ENCODE data around the gene TIMM44. TPM values are rescaled to one million over a fixed set of nuclear protein-coding genes. Genes with fewer than 3 reads are reported as not detected.

The TIMM44 gene
- total RNA-seq, 2 donors from 2014 or later, result 47.3 to 83.4 TPM

GRCh38 chr19:7923295-7924191 is 19.9 kb downstream of the TIMM44 start:
- H3K36me3 ChIP-seq, result peaks cover 7 to 10% of the 10 kb centered on the region in 2 donors
- intact Hi-C loops (cut with DNase I), result no loop called here
- no peaks in the 10 kb centered on the region for H3K27me3 ChIP-seq (replicated peaks; ENCODE audit: insufficient read depth)
- peaks cover 11% of the 10 kb centered on the region for H3K4me1 ChIP-seq (replicated peaks)
- no peak overlapping the region for H3K4me3 ChIP-seq
- 72% methylated on average over 31 of the region's 31 CpGs for WGBS
- DNase-seq (ENCODE audit: low spot score), result no peak
- H3K27ac ChIP-seq, result peak overlapping the region in 1 of 2 donors; percentile 58
- H3K9me3 ChIP-seq, result no peaks in the 10 kb centered on the region
- TF ChIP-seq CTCF (IDR thresholded peaks at IDR 0.05) (no peak), POLR2A (IDR thresholded peaks at IDR 0.05) (no peak), POLR2AphosphoS5 (IDR thresholded peaks at IDR 0.05) (no peak)

- H3K9me3 ChIP-seq, result no peaks in the 10 kb centered on the region
- no peak for TF ChIP-seq POLR2AphosphoS5 (IDR thresholded peaks at IDR 0.05)
- TF ChIP-seq POLR2A (IDR thresholded peaks at IDR 0.05), result no peak
- no peak for TF ChIP-seq CTCF (IDR thresholded peaks at IDR 0.05)
- 87% methylated on average over 8 of the region's 8 CpGs for WGBS
- intact Hi-C loops (cut with DNase I), result no loop called here
- no peak for DNase-seq (ENCODE audit: low spot score)
- H3K27me3 ChIP-seq (replicated peaks; ENCODE audit: insufficient read depth), result no peaks in the 10 kb centered on the region
- H3K36me3 ChIP-seq, result peaks cover 7 to 10% of the 10 kb centered on the region in 2 donors
- peaks cover 6% of the 10 kb centered on the region for H3K4me1 ChIP-seq (replicated peaks)
- no peak overlapping the region for H3K27ac ChIP-seq
- no peak overlapping the region for H3K4me3 ChIP-seq
Observed at GRCh38 chr19:7922836-7923195, 20.6 kb downstream of the TIMM44 start.

- Histone ChIP-seq H3K27me3 (replicated peaks; ENCODE audit: insufficient read depth) (no peaks in the 10 kb centered on the region), H3K4me3 (no peak overlapping the region), H3K9me3 (no peaks in the 10 kb centered on the region), H3K36me3 (peaks cover 7 to 10% of the 10 kb centered on the region in 2 donors), H3K27ac (peak overlapping the region in 1 of 2 donors; percentile 96), H3K4me1 (replicated peaks) (peaks cover 4% of the 10 kb centered on the region)
- intact Hi-C loops (cut with DNase I), result no loop called here
- DNase-seq (ENCODE audit: low spot score), result no peak
- no peak for TF ChIP-seq CTCF (IDR thresholded peaks at IDR 0.05)
- TF ChIP-seq POLR2AphosphoS5 (IDR thresholded peaks at IDR 0.05), result no peak
- no peak for TF ChIP-seq POLR2A (IDR thresholded peaks at IDR 0.05)
- WGBS, result 91% methylated on average over 22 of the region's 31 CpGs
Observed at GRCh38 chr19:7921967-7922835, 21.3 kb downstream of the TIMM44 start.

- 40% methylated on average over 16 of the region's 17 CpGs for WGBS
- peak overlapping the region; percentile 30 to 84 for H3K4me3 ChIP-seq
- H3K9me3 ChIP-seq, result no peaks in the 10 kb centered on the region
Observed at GRCh38 chr19:7921302-7921966, 22.0 kb downstream of the TIMM44 start.

More at GRCh38 chr19:7921302-7921966, 22.0 kb downstream of the TIMM44 start:
- Histone ChIP-seq H3K27ac (peak overlapping the region; percentile 93 to 96), H3K36me3 (peaks cover 7 to 10% of the 10 kb centered on the region in 2 donors), H3K27me3 (replicated peaks; ENCODE audit: insufficient read depth) (no peaks in the 10 kb centered on the region), H3K4me1 (replicated peaks) (peaks cover 4% of the 10 kb centered on the region)
- intact Hi-C loops (cut with DNase I), result no loop called here
- TF ChIP-seq POLR2AphosphoS5 (IDR thresholded peaks at IDR 0.05) (no peak), CTCF (IDR thresholded peaks at IDR 0.05) (no peak), POLR2A (IDR thresholded peaks at IDR 0.05) (no peak)
- DNase-seq (ENCODE audit: low spot score), result no peak
